OCI-M2 (cell line): ENCODE data around the gene CELF5.
"Not testable (repeated sequence)": the region's sequence is repeated elsewhere in the genome, so short reads cannot be mapped to it uniquely, and the experiment has no call there.

ENCODE experiments used
- DNase-seq: peaks from one replicate; lab custom pipeline; 2025; ENCODE audit not compliant: unreplicated experiment; lab: John Stamatoyannopoulos, UW

Gene CELF5

DNA sequence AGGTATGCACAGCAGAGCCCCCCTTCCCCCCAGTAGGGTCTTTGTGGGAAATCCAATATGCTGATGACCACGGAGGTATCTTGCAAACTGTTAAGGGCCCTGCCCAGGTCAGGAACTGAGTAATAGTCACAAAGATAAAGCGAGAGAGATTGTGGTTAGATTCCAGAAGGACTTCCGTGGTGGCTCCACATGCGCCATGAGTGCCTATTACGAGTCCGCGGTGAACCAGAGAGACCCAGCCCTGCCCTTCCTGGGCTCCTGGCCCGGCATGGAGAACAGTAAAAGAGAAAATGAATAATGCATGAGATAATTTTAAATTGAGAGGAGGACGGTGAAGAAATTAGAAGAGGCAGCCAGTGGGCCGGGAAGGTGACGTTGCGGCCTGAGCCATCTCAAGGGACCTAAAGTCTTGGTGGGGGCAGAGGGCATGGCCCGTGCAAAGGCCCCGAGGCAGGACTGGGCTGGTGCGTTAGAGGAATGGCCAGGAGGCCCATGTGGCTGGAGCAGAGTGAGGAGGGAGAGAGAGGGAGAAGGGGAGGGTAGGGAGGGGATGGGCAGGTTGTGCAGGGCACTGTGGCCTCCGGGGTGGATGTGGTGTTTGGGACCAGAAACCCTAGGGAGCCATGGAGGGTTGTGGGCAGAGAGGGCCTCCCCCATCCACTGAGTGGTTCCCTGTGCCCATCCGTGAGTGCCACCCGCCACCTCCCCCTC is 95.3 kb downstream of the CELF5 start:
- no peak for DNase-seq

- DNase-seq = no peak
These were observed 95.9 kb downstream of the CELF5 start for GRCh38 chr19:3320354-3320670.

DNA sequence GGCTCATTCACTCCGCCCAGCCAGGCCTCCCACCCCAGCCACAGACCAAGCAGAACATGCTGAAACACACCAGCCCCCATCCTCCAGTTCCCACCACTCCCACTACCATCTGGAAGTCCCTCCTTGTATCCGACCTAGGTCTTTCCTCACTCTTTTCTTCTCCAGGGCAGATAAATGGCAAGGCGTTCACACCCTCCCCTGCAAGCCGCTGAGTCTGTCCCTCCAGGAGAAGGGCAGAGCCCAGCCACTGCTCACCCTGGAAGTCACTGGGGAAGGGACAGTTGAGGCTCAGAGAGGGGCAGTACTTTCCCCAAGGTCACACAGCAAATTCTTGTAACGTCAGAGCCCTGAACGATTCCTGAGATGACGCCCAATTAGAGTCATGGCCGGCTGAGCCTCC is 96.4 kb downstream of the CELF5 start:
- no peak for DNase-seq

GRCh38 chr19:3321696-3322095 is 97.2 kb downstream of the CELF5 start:
- no peak for DNase-seq

DNA sequence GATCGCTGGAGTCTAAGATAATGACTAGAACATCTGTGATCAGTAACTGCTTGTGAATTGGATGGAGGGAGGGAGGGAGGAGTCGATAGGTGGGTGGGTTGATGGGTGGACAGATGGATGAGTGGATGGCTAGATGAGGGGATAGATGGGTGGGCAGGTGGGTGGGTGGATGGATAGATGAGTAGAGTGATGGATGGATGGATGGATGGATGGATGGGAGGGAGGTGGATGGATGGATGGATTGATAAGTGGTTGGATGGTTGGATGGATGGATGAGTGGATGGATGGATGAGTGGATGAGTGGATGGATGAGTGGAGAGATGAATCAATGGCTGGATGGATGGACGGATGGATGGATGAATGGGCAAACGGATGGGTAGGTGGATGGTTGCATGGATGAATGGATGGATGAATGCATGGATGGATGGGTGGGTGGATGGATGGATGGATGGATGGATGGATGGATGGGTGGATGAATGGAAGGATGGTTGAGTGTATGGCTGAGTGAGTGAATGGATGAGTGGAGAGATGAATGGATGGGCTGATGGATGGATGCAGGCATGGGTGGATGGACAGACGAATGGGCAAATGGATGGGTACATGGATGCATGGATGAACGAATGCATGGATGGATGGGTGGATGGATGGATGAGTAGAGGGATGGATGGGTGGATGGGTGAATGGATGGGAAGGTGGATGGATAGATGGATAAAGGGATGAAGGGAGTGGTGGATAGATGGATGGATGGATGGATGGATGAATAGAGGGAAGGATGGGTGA is 97.9 kb downstream of the CELF5 start:
- DNase-seq = no peak

DNA sequence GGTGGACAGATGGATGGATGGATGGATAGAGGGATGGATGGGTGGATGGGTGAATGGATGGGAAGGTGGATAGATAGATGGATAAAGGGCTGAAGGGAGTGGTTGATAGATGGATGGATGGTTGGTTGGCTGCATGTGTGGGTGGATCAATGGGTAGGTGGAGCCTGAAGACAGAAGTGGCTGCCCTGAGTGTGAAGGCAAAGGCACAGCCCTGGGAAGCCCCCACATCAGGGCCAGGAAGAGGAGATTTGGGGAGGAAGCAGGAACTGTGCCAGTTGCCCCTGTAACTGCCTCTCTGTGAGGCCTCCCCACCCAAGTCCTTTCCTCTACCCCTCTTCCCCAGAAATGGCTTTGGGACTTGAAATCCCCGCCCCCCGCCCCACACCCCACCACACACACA is 98.6 kb downstream of the CELF5 start:
- DNase-seq = no peak

DNA sequence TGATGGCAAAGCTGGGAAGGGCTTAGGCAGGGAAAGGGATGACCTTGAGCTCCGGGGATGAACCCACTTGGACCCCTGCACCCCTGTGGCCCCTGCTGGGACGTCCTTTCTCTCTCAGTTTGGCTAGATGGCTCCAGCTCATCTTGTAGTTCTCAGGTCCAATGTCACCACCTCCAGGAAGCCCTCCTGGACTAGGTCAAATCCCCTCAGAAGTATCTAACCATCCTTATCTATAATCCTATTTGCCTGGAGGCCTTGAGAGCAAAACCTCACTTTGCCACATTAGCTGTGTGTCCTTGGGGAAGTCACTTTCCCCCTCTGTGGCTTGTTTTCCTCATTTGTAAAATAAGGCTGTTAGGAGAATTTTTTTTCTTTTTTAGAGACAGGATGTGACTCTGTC is 99.2 kb downstream of the CELF5 start:
- DNase-seq = no peak

- DNase-seq = no peak
These were observed 100.0 kb downstream of the CELF5 start for GRCh38 chr19:3324405-3324856.

DNA sequence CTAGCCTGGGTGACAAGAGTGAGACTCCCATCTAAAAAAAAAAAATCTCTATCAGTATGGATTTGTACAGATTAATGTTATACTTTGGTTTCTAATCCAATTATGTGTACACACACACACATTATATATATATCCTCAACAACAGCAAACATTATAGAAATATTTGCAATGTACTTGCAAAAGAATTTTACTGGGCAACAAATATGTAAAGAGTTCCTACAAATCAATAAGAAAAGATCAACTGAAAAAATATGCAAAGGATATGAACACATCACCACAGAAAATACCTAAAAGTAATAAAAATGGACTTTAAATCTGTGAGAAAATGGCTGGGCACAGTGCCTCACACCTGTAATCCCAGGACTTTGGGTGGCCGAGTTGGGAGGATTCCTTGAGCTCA is 101.0 kb downstream of the CELF5 start:
- no peak for DNase-seq

GRCh38 chr19:3328743-3329142 is 104.3 kb downstream of the CELF5 start:
- no peak for DNase-seq

DNA sequence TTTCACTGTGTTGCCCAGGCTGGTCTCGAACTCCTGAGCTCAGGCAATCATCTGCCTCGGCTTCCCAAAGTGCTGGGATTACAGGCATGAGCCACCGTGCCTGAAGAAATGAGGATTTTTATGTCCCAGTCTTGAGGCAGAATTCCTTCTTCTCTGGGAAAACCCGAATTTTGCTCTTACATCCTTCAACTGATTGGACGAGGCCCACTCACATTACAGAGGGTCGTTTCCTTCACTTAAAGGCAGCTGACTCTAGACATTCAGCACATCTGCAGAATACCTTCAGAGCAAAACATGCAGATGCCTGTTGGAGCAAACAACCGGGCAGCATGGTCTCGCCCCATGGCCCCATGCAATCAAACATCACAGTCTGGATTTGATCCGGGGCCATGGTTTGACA is 105.6 kb downstream of the CELF5 start:
- DNase-seq = no peak

- not testable (repeated sequence) for DNase-seq
These were observed 107.8 kb downstream of the CELF5 start for GRCh38 chr19:3332232-3332631.

DNA sequence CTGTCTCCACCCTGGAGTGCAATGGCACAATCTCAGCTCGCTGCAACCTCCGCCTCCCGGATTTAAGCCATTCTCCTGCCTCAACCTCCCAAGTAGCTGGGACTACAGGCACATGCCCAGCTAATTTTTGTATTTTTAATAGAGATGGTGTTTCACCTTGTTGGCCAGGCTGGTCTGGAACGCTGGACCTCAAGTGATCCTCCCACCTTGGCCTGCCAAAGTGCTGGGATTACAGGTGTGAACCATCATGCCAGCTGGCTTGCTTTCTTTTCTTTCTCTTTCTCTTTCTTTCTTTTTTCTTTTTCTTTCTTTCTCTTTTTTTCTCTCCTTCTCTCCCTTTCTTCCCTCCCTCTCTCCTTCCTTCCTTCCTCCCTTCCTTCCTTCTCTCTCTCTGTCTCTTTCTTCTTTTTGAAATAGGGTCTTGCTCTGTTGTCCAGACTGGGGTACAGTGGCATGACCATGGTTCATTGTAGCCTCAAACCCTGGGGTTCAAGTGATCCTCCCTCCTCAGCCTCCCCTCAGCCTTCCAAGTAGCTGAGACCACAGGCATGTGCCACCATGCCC is 108.6 kb downstream of the CELF5 start:
- no peak for DNase-seq

DNA sequence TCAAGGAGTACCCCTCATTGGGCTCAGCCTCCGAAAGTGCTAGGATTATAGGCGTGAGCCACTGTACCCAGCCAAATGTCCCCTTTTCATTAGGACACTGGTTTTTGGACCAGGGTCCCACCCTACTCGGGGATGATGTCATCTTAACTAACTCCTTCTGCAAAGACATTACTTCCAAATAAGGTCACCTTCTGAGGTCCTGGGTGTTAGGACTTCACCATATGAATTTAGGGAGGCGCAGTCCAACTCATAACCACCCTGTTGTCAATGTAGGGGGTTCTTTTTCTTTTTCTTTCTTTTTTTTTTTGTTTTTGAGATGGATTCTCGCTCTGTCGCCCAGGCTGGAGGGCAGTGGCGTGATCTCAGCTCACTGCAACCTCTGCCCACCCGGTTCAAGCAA is 109.2 kb downstream of the CELF5 start:
- DNase-seq = no peak

- DNase-seq = not testable (repeated sequence)
These were observed 110.4 kb downstream of the CELF5 start for GRCh38 chr19:3334749-3335430.

DNA sequence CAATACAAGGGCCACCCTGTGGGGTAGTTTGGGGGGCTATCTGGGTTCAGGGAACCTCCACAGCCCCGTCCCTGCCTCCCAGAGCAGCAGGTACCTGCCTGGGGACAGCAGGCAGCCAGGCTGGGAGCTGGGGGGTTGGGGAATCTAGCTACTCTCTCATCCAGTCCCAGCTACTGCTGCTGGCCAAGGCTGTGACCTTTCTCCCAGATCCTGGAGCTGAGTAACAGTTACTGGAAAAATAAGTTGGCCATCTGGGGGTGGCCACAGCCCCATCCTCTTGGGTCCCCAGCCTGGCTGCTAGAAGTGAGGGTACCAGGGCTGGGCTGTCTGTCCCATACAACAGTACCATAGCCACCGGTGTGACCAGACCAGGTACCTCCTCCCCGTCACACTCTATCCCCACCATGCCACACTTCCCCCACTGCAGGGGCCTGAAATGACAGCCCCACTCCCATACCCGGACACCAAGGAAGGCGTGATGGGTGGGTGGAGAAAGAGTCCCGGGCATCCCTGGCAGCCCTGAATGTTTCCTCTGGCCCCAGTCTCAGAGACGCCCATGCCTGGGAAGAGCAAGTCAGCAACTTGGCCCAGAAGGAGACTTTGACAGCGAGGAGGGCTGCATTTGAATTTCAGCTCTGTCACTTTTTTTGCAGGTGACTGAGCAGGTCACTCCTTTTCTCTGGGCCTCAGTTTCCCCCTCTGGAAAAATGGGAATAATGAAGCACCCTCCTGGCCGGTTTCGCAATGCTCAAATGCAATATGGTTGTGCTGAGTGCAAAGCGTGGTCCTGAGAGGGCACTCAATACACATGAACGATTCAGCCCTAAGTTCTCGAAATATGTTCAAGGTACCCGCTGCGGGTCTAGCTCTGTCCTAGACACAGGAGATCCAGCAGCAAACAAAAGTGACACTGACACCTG is 111.2 kb downstream of the CELF5 start:
- DNase-seq = no peak

DNA sequence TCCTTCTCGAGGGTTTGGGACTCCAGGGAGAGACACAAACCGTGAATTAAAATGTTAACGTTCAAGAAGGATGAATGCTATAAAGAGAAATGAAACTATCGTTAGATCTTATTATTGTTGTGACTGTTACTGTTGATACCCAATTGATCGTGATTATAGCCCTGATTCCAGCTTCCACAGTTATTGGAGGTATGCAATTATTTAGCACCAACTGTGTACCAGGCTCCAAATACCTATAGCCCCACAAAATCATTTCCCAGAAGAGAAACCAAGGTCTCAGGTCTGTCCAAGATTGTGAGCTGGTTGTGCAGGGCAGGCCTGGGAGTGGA is 111.9 kb downstream of the CELF5 start:
- no peak for DNase-seq

- no peak for DNase-seq
These were observed 112.4 kb downstream of the CELF5 start for GRCh38 chr19:3336680-3337523.

- DNase-seq = no peak
These were observed 114.2 kb downstream of the CELF5 start for GRCh38 chr19:3338541-3339181.

- no peak for DNase-seq
These were observed 115.9 kb downstream of the CELF5 start for GRCh38 chr19:3340340-3340739.
